Activated T-helper 1 cell treated with anti-CD3 and anti-CD28 coated beads, Interleukin-12 subunit alpha, Interleukin-12 subunit beta, Interleukin-2, Interleukin-4 antibody, amounts not matched to agents 30 ng/mL and 10 ng/mL and 1 ng/mL, durations not matched to agents 14 hours and 24 hours and 36 hours (primary cell): Measurements from ENCODE around the gene YIPF3. TPM values are rescaled to one million over a fixed set of nuclear protein-coding genes. Genes with fewer than 3 reads are reported as not detected.

Source experiments
- DNase-seq: peaks from one replicate; pipeline ENCODE4 v3.0.0; 2021; ENCODE audit warnings: low spot score
- H3K27ac Mint-ChIP-seq: one replicate; pipeline ENCODE4 v1.8.0; 2021; ENCODE audit warnings: mild to moderate bottlenecking, mixed read lengths
- H3K27me3 Mint-ChIP-seq: one replicate; pipeline ENCODE4 v1.8.0; 2022; ENCODE audit warnings: mild to moderate bottlenecking, moderate library complexity, mixed read lengths; ENCODE audit not compliant: insufficient read depth
- H3K36me3 Mint-ChIP-seq: one replicate; pipeline ENCODE4 v1.8.0; 2021; ENCODE audit warnings: low read depth, mixed read lengths
- H3K4me1 Mint-ChIP-seq: one replicate; pipeline ENCODE4 v1.8.0; 2021; ENCODE audit warnings: low read depth, mixed read lengths
- H3K4me3 Mint-ChIP-seq: one replicate; pipeline ENCODE4 v1.8.0; 2021; ENCODE audit warnings: mild to moderate bottlenecking, moderate library complexity, mixed read lengths
- H3K9me3 Mint-ChIP-seq: one replicate; pipeline ENCODE4 v1.8.0; 2021; ENCODE audit warnings: mixed read lengths
- intact Hi-C: fragments of 100-400 bp; cut with micrococcal nuclease; formaldehyde crosslinking; loops from one replicate; pipeline ENCODE4 v1.15.1; 2024
- total RNA-seq: library from RNA; stranded (reverse); gene quantifications from 2 replicates; pipeline ENCODE4 v1.2.3, GENCODE V29; 2022

Gene YIPF3
- total RNA-seq, 1 donor from 2014 or later = 62.5 TPM

DNA sequence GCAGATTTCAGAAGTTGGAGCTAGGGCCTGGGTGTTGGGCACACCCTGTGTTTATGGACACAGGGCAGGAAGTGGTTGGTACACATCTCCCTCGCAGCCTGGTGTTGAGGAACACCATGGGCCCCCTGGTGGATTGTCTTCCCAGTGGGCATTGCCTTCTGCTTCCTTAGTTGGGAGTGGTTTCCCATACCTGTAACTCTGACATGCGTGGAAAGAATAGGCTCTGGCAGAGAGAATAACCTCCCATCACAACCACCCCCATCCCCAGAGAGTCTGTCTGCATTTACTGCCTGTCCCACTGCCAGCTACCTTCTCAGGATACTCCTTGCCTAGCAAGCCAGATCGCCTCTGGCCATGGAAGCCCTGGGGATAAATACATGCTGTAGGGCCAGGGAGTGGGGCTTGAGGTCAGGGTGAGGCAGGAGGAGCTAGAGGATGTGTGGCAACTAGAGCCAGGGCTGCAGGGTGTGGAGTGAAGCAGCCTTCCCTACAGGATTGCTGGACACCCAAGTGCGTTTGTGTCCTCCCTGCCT is 21.3 kb downstream of the YIPF3 start:
- Mint-ChIP-seq H3K4me1 (peaks cover 30% of the 10 kb centered on the region), H3K36me3 (peaks cover 7% of the 10 kb centered on the region), H3K9me3 (no peaks in the 10 kb centered on the region), H3K4me3 (no peak overlapping the region), H3K27ac (peak overlapping the region; percentile 40), H3K27me3 (no peaks in the 10 kb centered on the region)
- DNase-seq = no peak
- intact Hi-C loops = no loop called here

DNA sequence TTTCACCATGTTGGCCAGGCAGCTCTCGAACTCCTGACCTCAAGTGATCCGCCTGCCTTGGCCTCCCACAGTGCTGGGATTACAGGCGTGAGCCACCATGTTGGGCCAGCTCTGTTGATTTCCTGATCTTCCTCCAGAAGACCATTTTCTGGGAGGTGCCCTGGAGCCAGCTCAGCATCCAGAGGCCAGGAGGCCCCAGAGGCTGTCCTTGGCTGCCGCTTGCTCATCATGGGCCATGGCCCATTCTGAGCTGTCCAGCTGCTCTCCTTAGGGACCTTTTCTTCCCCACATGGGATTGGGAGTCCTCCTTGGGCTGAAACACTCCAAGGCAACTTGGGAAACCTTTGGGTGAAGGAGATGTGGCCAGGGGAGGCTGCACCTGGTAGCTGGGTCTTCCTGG is 22.0 kb downstream of the YIPF3 start:
- Mint-ChIP-seq H3K36me3 (peaks cover 7% of the 10 kb centered on the region), H3K27ac (peak overlapping the region; percentile 21), H3K4me3 (no peak overlapping the region), H3K9me3 (no peaks in the 10 kb centered on the region), H3K4me1 (peaks cover 35% of the 10 kb centered on the region), H3K27me3 (no peaks in the 10 kb centered on the region)
- intact Hi-C loops = no loop called here
- DNase-seq = no peak

DNA sequence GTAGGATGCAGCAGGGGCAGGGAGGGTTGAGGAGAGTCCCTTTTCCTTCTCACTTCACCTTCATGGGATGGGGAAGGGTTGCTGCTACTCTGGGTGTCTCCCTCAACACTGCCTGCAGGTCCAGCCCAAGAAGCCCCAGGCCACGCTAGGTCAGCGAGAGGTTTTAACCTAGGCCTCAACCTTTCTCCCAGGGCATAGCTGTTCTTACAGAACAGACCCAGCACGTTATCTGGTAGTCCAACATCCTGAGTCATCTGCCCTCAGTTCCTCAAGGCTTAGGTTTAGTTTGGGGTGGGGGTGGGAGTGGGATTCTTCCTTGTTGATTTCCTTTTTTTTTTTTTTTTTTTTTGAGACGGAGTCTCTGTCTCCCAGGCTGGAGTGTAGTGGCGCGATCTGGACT is 22.4 kb downstream of the YIPF3 start:
- Mint-ChIP-seq H3K4me1 (peaks cover 35% of the 10 kb centered on the region), H3K27me3 (no peaks in the 10 kb centered on the region), H3K4me3 (no peak overlapping the region), H3K27ac (no peak overlapping the region), H3K9me3 (no peaks in the 10 kb centered on the region), H3K36me3 (peaks cover 3% of the 10 kb centered on the region)
- intact Hi-C loops = no loop called here
- DNase-seq = no peak

DNA sequence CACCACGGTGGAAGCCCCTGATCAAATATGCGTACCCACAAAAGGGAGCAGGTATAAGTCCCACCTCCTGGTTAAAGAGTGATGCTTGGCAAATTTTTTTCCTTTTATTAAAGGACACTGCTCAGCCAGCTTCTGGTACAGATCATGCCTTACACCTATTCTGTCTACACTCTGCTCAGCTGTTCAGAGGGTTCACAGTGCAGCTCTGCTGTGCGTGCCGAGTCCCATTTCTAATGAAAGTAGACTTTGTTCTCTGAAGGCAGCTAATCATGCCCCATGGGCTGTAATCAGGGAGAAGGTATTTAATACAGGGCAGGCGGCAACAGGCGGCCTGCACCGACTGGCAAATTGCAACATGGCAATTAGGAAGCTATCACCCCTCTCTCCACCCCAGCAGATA is 22.9 kb downstream of the YIPF3 start:
- no peaks in the 10 kb centered on the region for H3K9me3 Mint-ChIP-seq
- peaks cover 2% of the 10 kb centered on the region for H3K36me3 Mint-ChIP-seq
- DNase-seq = no peak
- intact Hi-C loops = no loop called here
- no peak overlapping the region for H3K4me3 Mint-ChIP-seq
- H3K4me1 Mint-ChIP-seq = peaks cover 35% of the 10 kb centered on the region
- peak overlapping the region; percentile 34 for H3K27ac Mint-ChIP-seq
- no peaks in the 10 kb centered on the region for H3K27me3 Mint-ChIP-seq

DNA sequence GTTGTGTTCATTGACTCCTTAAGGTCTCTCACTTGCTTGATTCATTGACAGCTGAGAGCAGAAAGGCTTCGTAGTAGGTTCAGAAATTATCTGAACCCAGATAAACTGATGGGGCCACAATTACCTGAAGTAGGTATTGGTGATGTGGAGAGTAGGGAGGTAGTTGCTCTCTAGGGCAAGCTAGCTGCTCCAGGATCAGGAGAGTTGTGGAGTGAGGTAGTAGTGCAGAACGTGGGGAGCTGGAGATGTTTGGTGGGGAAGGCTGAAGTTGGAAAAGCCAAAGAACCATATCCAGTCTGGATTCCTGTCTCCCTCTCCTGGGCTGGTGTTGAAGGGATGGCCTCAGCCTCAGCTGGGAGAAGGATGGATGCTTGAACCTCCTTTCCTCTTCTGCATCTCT is 23.5 kb downstream of the YIPF3 start:
- H3K9me3 Mint-ChIP-seq = no peaks in the 10 kb centered on the region
- no peak for DNase-seq
- H3K4me1 Mint-ChIP-seq = peaks cover 35% of the 10 kb centered on the region
- no peak overlapping the region for H3K27ac Mint-ChIP-seq
- intact Hi-C loops = no loop called here
- H3K36me3 Mint-ChIP-seq = peaks cover 2% of the 10 kb centered on the region
- no peaks in the 10 kb centered on the region for H3K27me3 Mint-ChIP-seq
- no peak overlapping the region for H3K4me3 Mint-ChIP-seq

DNA sequence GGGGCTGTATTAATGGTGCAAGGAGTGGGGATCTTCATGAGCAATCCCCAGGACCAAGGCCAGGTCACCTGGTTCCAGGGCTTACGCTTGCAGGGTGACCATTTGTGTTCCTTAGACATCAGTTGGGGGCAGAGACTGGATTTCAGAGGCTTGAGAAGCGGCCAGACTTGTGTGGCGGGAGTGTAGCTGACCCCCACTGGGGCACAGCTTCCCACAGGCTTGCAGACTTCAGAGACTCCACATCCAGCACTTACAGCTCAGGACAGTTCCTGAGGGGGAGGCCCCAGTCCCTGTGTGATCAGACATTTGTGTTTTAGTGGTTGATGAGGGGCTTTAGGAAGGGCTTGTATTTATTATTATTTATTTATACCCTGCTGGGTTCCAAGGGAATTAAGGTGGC is 24.1 kb downstream of the YIPF3 start:
- intact Hi-C loops = no loop called here
- H3K36me3 Mint-ChIP-seq = peaks cover 2% of the 10 kb centered on the region
- no peaks in the 10 kb centered on the region for H3K9me3 Mint-ChIP-seq
- no peak overlapping the region for H3K27ac Mint-ChIP-seq
- H3K27me3 Mint-ChIP-seq = no peaks in the 10 kb centered on the region
- no peak for DNase-seq
- H3K4me1 Mint-ChIP-seq = peaks cover 35% of the 10 kb centered on the region
- H3K4me3 Mint-ChIP-seq = no peak overlapping the region

DNA sequence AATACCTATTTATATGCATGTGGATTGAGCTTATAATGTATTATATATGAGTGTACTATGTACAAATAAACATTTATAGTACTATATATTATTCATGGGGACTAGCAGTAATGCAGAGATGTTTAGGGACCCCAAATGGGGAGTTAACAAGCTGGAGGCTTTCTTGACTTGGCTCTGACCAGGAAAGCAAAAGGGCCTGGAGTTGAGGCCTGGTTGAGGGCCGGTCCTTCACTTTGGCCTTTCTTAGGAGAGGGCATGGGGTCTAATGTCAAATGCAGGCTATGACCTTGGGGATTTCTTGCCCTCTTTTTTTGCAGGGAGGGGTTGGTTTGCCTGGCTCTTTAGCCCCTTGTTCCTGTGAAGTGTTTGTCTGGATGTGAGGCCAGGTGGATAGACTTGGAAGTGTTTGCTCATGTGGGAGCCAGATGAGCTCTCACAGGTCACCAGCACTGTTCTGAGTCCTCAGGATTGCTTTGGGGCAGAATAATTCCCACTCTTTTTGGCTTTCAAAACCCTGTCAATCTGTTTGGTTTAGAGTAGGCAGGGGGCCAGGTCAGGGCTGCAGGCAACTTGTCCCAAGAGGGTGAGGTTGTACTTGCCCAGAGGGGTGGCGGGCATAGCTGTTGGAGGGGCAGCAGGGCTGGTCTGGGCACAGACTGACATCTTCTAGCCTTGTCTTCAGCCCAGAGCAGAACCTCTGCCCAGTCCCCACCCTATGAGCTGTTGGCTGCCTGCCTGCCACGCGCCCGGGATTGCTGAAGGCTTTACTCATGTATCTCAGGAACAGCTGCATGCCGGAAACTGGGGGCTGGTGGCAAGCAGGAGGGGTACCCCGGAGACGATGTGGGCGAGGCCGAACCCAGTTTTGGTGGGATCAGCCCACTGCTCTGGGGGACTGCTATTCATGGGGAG is 24.7 kb downstream of the YIPF3 start:
- no peak overlapping the region for H3K4me3 Mint-ChIP-seq
- H3K27ac Mint-ChIP-seq = no peak overlapping the region
- H3K36me3 Mint-ChIP-seq = peaks cover 2% of the 10 kb centered on the region
- H3K9me3 Mint-ChIP-seq = no peaks in the 10 kb centered on the region
- intact Hi-C loops = no loop called here
- H3K27me3 Mint-ChIP-seq = no peaks in the 10 kb centered on the region
- no peak for DNase-seq
- peaks cover 35% of the 10 kb centered on the region for H3K4me1 Mint-ChIP-seq

DNA sequence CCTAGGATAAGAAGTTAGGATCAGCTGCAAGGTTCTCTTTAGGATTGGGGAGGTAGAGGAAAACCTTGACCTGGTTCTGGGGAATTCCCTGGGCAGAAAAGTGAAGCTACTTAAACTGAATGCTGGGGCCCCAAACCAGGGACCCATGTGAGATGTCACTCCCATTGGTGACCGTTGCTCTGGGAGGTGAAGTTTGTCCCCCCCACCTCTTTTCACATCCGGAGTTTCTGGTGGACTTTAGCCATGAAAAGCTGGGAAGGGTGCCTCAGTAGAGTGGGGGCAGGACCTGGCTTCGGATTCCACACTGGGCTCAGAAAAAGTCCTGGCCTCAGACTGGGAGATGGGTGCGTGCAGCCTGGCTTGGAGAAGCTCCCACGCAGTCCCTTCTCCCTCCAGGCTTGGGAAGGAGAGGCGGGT is 26.2 kb downstream of the YIPF3 start:
- H3K27me3 Mint-ChIP-seq = no peaks in the 10 kb centered on the region
- DNase-seq = no peak
- no peak overlapping the region for H3K4me3 Mint-ChIP-seq
- no peaks in the 10 kb centered on the region for H3K9me3 Mint-ChIP-seq
- H3K36me3 Mint-ChIP-seq = peaks cover 2% of the 10 kb centered on the region
- H3K27ac Mint-ChIP-seq = no peak overlapping the region
- peaks cover 33% of the 10 kb centered on the region for H3K4me1 Mint-ChIP-seq
- intact Hi-C loops = no loop called here

DNA sequence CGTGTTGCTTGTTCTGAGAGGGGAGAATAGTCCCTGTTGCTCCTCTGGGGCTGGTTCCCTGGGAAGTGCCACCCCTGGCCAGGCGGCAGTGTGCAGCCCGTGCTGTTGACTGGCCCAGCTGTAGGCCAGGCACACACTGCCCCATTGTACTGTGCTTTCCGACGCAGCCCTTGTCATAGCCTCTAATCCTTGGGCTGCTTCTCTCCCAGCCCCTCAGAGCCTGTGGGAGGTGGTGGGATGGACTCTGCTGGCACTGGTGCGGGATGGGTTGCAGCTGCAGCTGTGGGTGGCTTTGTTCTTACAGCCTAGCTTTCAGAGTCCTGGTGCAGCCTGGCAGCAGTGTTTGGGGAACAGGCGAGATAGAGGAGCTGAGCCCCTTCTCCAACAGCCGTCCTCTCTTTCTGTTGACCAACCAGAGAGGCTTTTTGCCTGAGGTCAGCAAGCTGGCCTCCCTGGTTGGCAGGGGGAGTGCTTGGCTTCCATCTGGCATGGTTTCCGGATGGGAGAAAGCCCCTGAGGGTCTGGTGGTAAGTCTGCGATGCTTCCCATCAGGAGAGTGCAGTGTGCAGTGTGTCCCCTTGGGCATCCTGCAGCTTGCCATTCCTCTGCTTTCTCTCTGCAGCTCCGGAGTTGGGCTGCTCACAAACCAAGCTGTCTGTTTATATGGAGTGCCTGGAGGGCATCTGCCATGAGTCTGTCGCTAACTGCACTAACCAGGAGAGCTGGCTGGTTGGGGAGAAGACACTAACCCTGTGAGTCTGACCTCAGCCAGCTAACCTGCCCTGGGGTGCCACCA is 27.3 kb downstream of the YIPF3 start:
- no peak overlapping the region for H3K27ac Mint-ChIP-seq

DNA sequence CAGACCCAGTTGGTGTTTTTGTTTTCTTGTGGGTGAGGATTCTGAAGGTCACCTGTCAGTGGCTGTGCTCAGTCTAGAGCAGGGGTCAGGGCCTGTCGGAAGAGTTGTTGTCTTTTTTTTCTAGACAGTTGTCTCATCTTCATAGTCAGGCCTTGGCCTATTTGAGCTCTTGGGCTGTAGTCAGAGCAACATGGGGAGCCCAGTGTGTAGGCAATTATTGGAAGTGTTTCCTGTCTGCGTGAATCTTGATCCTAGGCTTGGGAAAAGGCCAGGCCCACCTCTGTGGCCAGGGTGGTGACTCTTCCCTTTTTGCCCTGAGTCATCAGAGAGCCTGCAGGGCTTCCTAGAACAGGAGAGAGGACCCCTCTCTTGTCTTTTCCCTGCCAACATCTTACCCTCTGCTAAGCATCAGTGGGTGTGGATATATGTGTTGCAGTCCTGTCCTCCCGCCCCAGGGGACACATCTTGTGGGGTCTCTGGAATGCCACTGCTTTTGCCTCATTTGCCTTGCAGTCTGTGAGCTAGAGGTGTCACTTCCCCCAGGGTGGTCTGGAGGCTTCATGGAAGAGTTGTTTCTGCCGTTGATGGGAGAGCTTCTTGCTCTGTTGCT is 28.0 kb downstream of the YIPF3 start:
- H3K27me3 Mint-ChIP-seq = no peaks in the 10 kb centered on the region
- H3K4me3 Mint-ChIP-seq = no peak overlapping the region
- H3K9me3 Mint-ChIP-seq = no peaks in the 10 kb centered on the region
- DNase-seq = no peak
- peaks cover 22% of the 10 kb centered on the region for H3K4me1 Mint-ChIP-seq
- no peak overlapping the region for H3K27ac Mint-ChIP-seq
- intact Hi-C loops = no loop called here
- H3K36me3 Mint-ChIP-seq = peaks cover 1% of the 10 kb centered on the region

More for the DNA sequence above, 27.3 kb downstream of the YIPF3 start:
- intact Hi-C loops = no loop called here
- Mint-ChIP-seq H3K4me1 (peaks cover 24% of the 10 kb centered on the region), H3K36me3 (peaks cover 4% of the 10 kb centered on the region), H3K4me3 (no peak overlapping the region), H3K9me3 (no peaks in the 10 kb centered on the region), H3K27me3 (no peaks in the 10 kb centered on the region)
- no peak for DNase-seq

DNA sequence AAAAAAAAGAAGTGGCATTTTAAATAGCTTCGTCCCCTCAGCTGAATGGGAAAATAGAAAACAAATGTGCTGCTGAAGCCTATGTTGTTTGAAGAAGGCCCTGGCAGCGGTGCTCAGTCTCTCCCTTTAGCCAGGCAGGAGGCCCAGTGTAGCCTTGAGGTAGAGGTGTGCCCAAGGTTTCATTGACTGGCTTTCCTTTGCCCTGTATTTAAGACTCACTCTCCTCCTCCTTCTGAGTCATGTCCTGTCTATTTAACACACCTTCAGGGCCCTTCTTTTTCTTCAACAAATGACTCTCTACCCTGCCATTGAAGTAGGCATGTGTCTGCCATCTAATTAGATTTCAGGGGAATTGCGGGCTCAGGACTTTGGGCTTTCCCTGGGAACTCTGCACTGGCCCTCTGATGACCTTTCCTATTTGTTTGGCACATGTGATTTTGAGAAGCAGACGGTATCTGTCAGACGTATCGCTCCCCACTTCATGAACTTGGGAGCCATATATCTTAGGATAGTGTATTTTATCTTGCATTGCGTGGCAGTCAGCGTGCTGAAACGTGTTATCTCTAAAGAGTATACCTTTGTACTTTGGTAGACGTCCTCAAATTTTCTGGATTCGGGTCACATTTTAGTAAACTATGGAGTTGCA is 35.0 kb downstream of the YIPF3 start:
- intact Hi-C loops = no loop called here
- peaks cover 8% of the 10 kb centered on the region for H3K36me3 Mint-ChIP-seq
- peaks cover 31% of the 10 kb centered on the region for H3K4me1 Mint-ChIP-seq
- H3K27me3 Mint-ChIP-seq = no peaks in the 10 kb centered on the region
- H3K27ac Mint-ChIP-seq = no peak overlapping the region
- H3K9me3 Mint-ChIP-seq = no peaks in the 10 kb centered on the region
- DNase-seq = no peak
- H3K4me3 Mint-ChIP-seq = no peak overlapping the region

DNA sequence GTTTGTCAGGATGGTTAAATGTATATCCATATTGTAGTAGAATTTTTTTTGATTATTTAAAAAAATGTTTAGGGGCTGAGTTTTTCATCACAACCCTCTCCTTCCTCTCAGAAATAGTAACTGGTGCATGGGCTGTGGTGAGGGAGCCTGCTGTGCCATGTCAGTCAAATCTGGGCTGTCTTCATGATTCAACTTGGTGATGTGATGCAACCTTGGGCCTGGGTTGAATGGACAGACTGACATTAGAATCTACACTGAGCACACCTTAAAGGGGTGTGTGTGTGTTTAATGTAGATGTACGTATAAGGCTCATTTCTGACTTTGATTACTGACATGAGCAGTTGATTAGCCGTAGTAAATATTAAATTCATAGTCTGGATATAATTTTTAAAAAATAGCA is 35.7 kb downstream of the YIPF3 start:
- H3K4me3 Mint-ChIP-seq = no peak overlapping the region
- peaks cover 33% of the 10 kb centered on the region for H3K4me1 Mint-ChIP-seq
- intact Hi-C loops = no loop called here
- DNase-seq = no peak
- no peaks in the 10 kb centered on the region for H3K9me3 Mint-ChIP-seq
- H3K36me3 Mint-ChIP-seq = peaks cover 8% of the 10 kb centered on the region
- no peaks in the 10 kb centered on the region for H3K27me3 Mint-ChIP-seq
- no peak overlapping the region for H3K27ac Mint-ChIP-seq
